Stimulated activated CD8-positive, alpha-beta memory T cell treated with anti-CD3 and anti-CD28 coated beads, Interleukin-12 subunit alpha, Interleukin-12 subunit beta, amount 100 ng/mL, for 1 hour (primary cell): ENCODE results near the gene ERCC6L2.
A peak's percentile ranks its signal among the peaks of the same experiment; 100 is the strongest.

Experiments used
- DNase-seq: peaks from one replicate; pipeline ENCODE4 v3.0.0-alpha.2; 2020; ENCODE audit warnings: low read depth

ERCC6L2 gene

GRCh38 chr9:95981761-95982390 is 106.4 kb downstream of the ERCC6L2 start:
- no peak for DNase-seq

DNA sequence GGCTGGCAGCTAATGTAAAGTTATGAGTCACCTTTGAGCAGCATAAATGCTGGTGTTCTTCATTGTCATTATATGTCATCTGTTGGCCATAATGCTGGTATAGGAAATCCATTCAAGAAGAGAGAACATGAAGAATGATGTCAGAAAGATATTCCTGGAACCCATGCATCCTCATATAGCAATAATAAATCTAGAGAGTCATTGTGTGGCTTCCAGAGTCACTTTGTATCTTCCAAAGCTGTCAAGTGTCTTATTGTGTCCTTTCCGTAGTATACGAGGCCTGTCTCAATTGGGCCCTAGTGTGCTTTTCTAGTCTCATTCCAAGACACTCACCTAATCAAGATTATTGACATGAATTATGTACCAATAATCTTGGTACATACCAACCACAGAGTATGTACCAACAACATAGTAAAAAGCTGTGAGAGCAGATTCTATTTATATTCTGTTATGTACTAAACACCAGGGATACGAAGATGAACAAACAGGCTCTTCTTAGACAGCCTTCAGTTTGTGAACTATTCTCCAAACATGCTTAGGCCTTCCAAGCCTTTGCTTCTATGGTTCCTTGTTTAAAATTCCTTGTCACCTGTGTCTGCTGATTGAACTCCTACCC is 110.1 kb downstream of the ERCC6L2 start:
- DNase-seq, result no peak

- no peak for DNase-seq
Observed at GRCh38 chr9:95989297-95989696, 113.8 kb downstream of the ERCC6L2 start.

GRCh38 chr9:95991326-95991725 is 115.8 kb downstream of the ERCC6L2 start:
- no peak for DNase-seq

DNA sequence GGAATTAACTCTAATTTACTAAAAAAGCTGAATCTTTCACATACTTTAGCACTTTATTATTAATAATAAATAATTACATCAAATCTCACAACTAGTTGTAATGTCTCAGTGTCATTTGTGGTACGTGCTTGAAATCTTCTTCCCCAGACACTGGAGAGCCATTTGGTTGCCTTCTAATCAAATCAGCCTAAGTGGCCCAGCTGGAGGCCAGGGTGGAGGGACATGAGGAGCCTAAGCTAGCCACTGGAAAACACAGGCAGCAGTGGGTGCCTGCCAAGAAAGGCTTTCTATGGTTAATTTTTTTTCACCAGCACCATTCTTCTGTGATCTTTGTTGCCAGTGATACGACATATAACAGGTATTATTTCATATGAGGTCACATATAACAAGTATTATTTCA is 117.0 kb downstream of the ERCC6L2 start:
- no peak for DNase-seq

- DNase-seq, result no peak
Observed at GRCh38 chr9:95993337-95993736, 117.8 kb downstream of the ERCC6L2 start.

DNA sequence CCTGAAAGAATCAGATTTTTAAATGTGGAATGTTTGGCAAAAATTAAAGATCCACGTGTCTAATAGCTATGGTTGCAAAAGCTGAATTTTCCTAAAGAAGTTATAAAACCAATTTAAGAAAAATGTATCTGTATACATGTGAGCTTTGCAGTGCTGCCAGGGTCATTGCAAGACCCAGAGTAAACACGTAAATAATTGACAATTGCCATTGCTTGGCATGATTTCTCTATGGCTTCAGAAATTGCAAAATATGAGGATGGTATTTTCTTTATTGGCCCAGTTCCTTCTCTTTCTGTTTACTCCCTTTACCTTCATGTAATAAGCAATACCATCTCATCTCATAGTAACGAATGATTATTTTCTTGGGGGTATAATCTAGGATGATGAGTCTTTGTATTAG is 123.9 kb downstream of the ERCC6L2 start:
- no peak for DNase-seq

DNA sequence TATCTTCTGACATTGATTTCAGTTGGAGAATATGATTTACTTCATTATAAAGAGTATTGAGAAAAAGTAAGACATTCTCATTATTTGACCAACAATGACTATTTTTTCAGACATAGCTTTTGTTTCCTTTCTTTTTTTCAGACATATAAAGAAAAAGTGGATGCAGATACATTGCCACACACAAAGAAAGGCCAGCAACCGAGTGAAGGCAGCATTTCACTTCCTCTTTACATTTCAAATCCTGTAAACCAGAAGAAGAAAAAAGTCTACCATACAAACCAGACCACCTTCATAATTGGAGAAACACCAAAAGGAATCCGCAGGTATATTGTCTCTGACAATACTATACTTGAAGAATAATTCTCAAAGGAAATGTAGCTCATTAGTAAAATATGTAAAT is 128.9 kb downstream of the ERCC6L2 start:
- no peak for DNase-seq

GRCh38 chr9:96006296-96006879 is 130.9 kb downstream of the ERCC6L2 start:
- no peak for DNase-seq

DNA sequence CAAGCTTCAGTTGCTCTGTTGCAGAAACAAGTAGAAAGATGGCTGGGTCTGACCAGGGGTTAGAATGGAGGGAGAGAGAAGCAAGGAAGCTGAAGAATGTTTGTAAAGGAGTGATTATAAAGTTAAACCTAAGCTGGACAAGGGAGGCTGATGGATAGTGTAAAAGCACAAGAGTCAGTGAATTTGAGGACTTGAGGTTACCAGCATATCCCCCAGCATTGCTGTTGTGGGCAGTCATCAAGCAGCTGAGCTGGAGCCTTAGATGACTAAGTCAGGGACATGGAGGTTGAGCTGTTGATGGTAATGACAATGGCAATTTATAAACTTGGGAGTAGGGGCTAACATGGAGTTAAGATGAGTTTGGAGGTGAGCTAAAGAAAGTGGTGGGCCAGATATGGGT is 131.5 kb downstream of the ERCC6L2 start:
- no peak for DNase-seq

- DNase-seq, result no peak
Observed at GRCh38 chr9:96008502-96009222, 133.2 kb downstream of the ERCC6L2 start.

DNA sequence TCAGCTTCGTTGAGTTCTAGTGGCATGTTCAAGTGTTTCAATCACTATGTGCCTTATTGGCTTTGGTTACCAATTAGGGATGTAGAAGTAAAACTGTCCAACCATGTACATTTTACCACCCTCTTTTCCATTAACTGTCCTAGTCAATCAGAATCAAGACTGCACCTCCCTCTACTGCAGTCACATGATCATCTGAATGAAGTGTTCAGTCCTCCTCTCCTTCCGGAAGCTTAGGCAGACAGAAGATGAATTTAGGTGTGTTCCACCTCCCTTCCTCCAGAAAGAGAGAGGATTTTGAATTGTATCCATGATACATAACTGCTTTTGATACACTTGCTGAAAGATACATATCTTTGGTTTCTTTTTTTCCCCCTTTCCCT is 133.7 kb downstream of the ERCC6L2 start:
- no peak for DNase-seq

DNA sequence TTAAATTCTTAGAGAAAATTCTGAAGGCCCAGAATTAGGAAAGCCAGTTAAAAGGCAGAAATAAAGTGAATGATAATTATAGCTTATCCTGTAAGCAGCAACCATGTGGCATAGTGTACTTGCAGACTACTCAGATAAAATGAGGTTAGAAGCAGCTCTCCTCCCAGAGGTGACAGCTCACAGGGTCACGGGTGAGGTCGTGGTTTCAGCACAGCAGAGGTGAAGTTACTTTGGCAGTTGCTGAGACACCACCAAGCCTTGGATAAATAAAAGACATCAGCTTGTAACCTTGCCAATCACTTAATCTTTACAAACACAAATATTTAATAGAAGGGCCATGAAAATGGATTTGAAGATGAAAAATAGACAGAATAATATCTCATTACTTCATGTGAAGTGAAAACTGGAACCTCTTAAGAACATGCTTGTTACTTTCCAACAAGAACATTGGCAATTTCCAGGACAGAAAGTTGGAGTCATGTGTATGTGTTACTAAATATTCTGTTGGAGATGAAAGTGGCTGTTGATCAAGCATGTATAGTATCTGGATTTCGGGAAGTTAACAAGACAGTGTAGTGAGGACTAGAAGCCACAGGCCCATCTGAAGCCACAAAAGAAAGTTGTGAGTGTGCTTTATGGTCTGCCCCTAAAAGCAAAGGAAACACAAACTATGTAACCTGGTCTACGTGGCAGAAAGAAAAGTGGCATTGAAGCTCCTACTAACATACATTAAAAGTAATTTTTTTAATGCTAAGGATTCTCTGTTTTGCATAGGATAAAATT is 134.4 kb downstream of the ERCC6L2 start:
- DNase-seq, result peak; percentile 55

DNA sequence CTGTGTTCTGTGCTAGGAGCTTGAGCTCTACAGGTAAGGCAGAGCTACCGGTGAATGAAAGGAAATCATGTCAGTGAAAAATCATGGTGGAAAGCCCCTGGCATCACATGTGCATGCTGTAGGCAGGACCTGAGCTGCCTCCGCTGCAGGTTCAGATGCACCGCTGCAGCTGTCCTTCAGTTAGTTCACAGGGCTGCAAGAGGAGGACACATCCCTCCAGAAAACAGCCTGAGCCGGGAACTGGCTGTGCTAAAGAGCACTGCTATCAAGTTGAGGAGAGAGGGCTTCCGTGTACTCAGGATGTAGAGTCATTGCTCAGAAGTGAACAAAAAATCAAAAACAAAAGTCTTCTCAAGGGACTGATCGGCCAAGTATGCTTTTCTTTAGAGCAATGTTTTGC is 138.6 kb downstream of the ERCC6L2 start:
- no peak for DNase-seq

GRCh38 chr9:96015876-96016686 is 140.6 kb downstream of the ERCC6L2 start:
- no peak for DNase-seq
